SK-N-MC (cell line): ENCODE measurements around the gene PRKG1.

Source experiments
- DNase-seq: peaks from one replicate; pipeline ENCODE4 v3.0.0-alpha.2; 2011; ENCODE audit warnings: low read depth, low spot score
- H3K27ac ChIP-seq: fragments of 200-600 bp; sonication (generic); 2 replicates; pipeline ENCODE4 v1.5.1; 2016; ENCODE audit warnings: mixed run types
- H3K36me3 ChIP-seq: fragments of 200-600 bp; sonication (generic); 2 replicates; pipeline ENCODE4 v1.6.1; 2017; ENCODE audit warnings: antibody characterized with exemption, low read length, mixed read lengths; ENCODE audit not compliant: insufficient read depth
- H3K4me3 ChIP-seq: fragments of 200-600 bp; sonication (generic); 2 replicates; pipeline ENCODE4 v1.5.1; 2016
- H3K9ac ChIP-seq: fragments of 200-600 bp; sonication (generic); 2 replicates; pipeline ENCODE4 v1.8.0; 2017; ENCODE audit warnings: mixed run types, mixed read lengths; ENCODE audit not compliant: insufficient read length
- H3K9me3 ChIP-seq: fragments of 200-600 bp; sonication (generic); 2 replicates; pipeline ENCODE4 v1.6.1; 2017; ENCODE audit warnings: low read depth, mild to moderate bottlenecking, antibody characterized with exemption, low read length, moderate library complexity, mixed read lengths
- EZH2 ChIP-seq: fragments of 200-600 bp; sonication (generic); IDR thresholded peaks from one replicate; pipeline ENCODE4 v1.6.1; 2017; ENCODE audit warnings: antibody characterized with exemption
- FOXP2 ChIP-seq: optimal IDR thresholded peaks from 2 replicates; pipeline ENCODE3; 2011; ENCODE audit warnings: mild to moderate bottlenecking, moderate library complexity; ENCODE audit not compliant: insufficient read depth; ENCODE audit errors: extremely low read length, control extremely low read depth
- POLR2AphosphoS5 ChIP-seq: IDR thresholded peaks from 2 replicates; pipeline ENCODE4 v1.6.1; 2012; ENCODE audit warnings: mild to moderate bottlenecking, low read depth, low read length, borderline replicate concordance

Gene PRKG1

GRCh38 chr10:51510231-51510630 is 435.9 kb downstream of the PRKG1 start:
- no peak for TF ChIP-seq EZH2
- no peak for TF ChIP-seq POLR2AphosphoS5
- TF ChIP-seq FOXP2, result no peak
- no peaks in the 10 kb centered on the region for H3K9me3 ChIP-seq
- no peak for DNase-seq
- H3K36me3 ChIP-seq, result no peaks in the 10 kb centered on the region
- H3K4me3 ChIP-seq, result no peak overlapping the region
- H3K9ac ChIP-seq, result no peak overlapping the region
- H3K27ac ChIP-seq, result no peak overlapping the region

- H3K4me3 ChIP-seq, result no peak overlapping the region
- TF ChIP-seq EZH2, result no peak
- no peak for TF ChIP-seq POLR2AphosphoS5
- TF ChIP-seq FOXP2, result no peak
Observed at GRCh38 chr10:51521605-51522004, 447.3 kb downstream of the PRKG1 start.

GRCh38 chr10:51522858-51523257 is 448.6 kb downstream of the PRKG1 start:
- TF ChIP-seq POLR2AphosphoS5 (no peak), FOXP2 (no peak), EZH2 (no peak)

More at GRCh38 chr10:51521605-51522004, 447.3 kb downstream of the PRKG1 start:
- Histone ChIP-seq H3K9ac (no peak overlapping the region), H3K9me3 (no peaks in the 10 kb centered on the region), H3K27ac (no peak overlapping the region), H3K36me3 (no peaks in the 10 kb centered on the region)
- no peak for DNase-seq

GRCh38 chr10:51523440-51523839 is 449.2 kb downstream of the PRKG1 start:
- H3K27ac ChIP-seq, result no peak overlapping the region
- DNase-seq, result no peak
- no peak overlapping the region for H3K9ac ChIP-seq
- H3K36me3 ChIP-seq, result no peaks in the 10 kb centered on the region
- TF ChIP-seq EZH2 (no peak), POLR2AphosphoS5 (no peak), FOXP2 (no peak)
- H3K9me3 ChIP-seq, result no peaks in the 10 kb centered on the region
- H3K4me3 ChIP-seq, result no peak overlapping the region

More at GRCh38 chr10:51522858-51523257, 448.6 kb downstream of the PRKG1 start:
- no peaks in the 10 kb centered on the region for H3K36me3 ChIP-seq
- H3K9ac ChIP-seq, result no peak overlapping the region
- H3K4me3 ChIP-seq, result no peak overlapping the region
- no peak for DNase-seq
- H3K9me3 ChIP-seq, result no peaks in the 10 kb centered on the region
- H3K27ac ChIP-seq, result no peak overlapping the region

- TF ChIP-seq EZH2 (no peak), POLR2AphosphoS5 (no peak), FOXP2 (no peak)
- Histone ChIP-seq H3K9ac (no peak overlapping the region), H3K9me3 (no peaks in the 10 kb centered on the region)
Observed at GRCh38 chr10:51524041-51524440, 449.8 kb downstream of the PRKG1 start.

GRCh38 chr10:51527522-51528219 is 453.4 kb downstream of the PRKG1 start:
- DNase-seq, result no peak
- no peaks in the 10 kb centered on the region for H3K36me3 ChIP-seq
- H3K27ac ChIP-seq, result no peak overlapping the region
- H3K4me3 ChIP-seq, result no peak overlapping the region
- TF ChIP-seq POLR2AphosphoS5, result no peak
- TF ChIP-seq EZH2, result no peak
- H3K9me3 ChIP-seq, result no peaks in the 10 kb centered on the region
- no peak overlapping the region for H3K9ac ChIP-seq

More at GRCh38 chr10:51524041-51524440, 449.8 kb downstream of the PRKG1 start:
- no peak overlapping the region for H3K27ac ChIP-seq
- no peak for DNase-seq
- H3K4me3 ChIP-seq, result no peak overlapping the region
- H3K36me3 ChIP-seq, result no peaks in the 10 kb centered on the region

- no peak for TF ChIP-seq EZH2
- no peak for TF ChIP-seq POLR2AphosphoS5
- no peak for TF ChIP-seq FOXP2
- no peaks in the 10 kb centered on the region for H3K36me3 ChIP-seq
- H3K9ac ChIP-seq, result no peak overlapping the region
- no peak overlapping the region for H3K27ac ChIP-seq
- DNase-seq, result no peak
- no peaks in the 10 kb centered on the region for H3K9me3 ChIP-seq
- no peak overlapping the region for H3K4me3 ChIP-seq
Observed at GRCh38 chr10:51528527-51528926, 454.2 kb downstream of the PRKG1 start.

GRCh38 chr10:51530541-51530940 is 456.3 kb downstream of the PRKG1 start:
- no peak overlapping the region for H3K27ac ChIP-seq
- no peaks in the 10 kb centered on the region for H3K36me3 ChIP-seq
- H3K9ac ChIP-seq, result no peak overlapping the region
- no peak for DNase-seq
- no peak overlapping the region for H3K4me3 ChIP-seq
- TF ChIP-seq EZH2, result no peak
- TF ChIP-seq FOXP2, result no peak
- TF ChIP-seq POLR2AphosphoS5, result no peak
- no peaks in the 10 kb centered on the region for H3K9me3 ChIP-seq

- H3K4me3 ChIP-seq, result no peak overlapping the region
- no peaks in the 10 kb centered on the region for H3K9me3 ChIP-seq
- H3K27ac ChIP-seq, result no peak overlapping the region
- H3K36me3 ChIP-seq, result no peaks in the 10 kb centered on the region
- no peak for DNase-seq
- H3K9ac ChIP-seq, result no peak overlapping the region
- TF ChIP-seq EZH2, result no peak
- TF ChIP-seq FOXP2, result no peak
- TF ChIP-seq POLR2AphosphoS5, result no peak
Observed at GRCh38 chr10:51532044-51532443, 457.8 kb downstream of the PRKG1 start.
